UCSD-AML1 (cell line): Measurements from ENCODE around the gene GRK2.
"Not testable (repeated sequence)": the region's sequence is repeated elsewhere in the genome, so short reads cannot be mapped to it uniquely, and the experiment has no call there.

Experiments
- DNase-seq: peaks from one replicate; lab custom pipeline; 2025; ENCODE audit not compliant: unreplicated experiment; lab: John Stamatoyannopoulos, UW

Gene GRK2

GRCh38 chr11:67311051-67311555 is 44.8 kb downstream of the GRK2 start:
- DNase-seq: no peak

- no peak for DNase-seq
Observed at GRCh38 chr11:67311556-67312082, 45.3 kb downstream of the GRK2 start.

GRCh38 chr11:67312187-67313021 is 46.1 kb downstream of the GRK2 start:
- DNase-seq: peak; percentile 36

GRCh38 chr11:67313125-67313890 is 47.0 kb downstream of the GRK2 start:
- DNase-seq: no peak

- no peak for DNase-seq
Observed at GRCh38 chr11:67314218-67314617, 47.9 kb downstream of the GRK2 start.

- DNase-seq: no peak
Observed at GRCh38 chr11:67315325-67315909, 49.1 kb downstream of the GRK2 start.

GRCh38 chr11:67316882-67317204 is 50.6 kb downstream of the GRK2 start:
- no peak for DNase-seq

- peak; percentile 97 for DNase-seq
Observed at GRCh38 chr11:67317205-67317887, 51.1 kb downstream of the GRK2 start.

GRCh38 chr11:67317888-67318555 is 51.7 kb downstream of the GRK2 start:
- DNase-seq: no peak

- not testable (repeated sequence) for DNase-seq
Observed at GRCh38 chr11:67318876-67319275, 52.6 kb downstream of the GRK2 start.

- DNase-seq: no peak
Observed at GRCh38 chr11:67320011-67320410, 53.7 kb downstream of the GRK2 start.

- no peak for DNase-seq
Observed at GRCh38 chr11:67320691-67321090, 54.4 kb downstream of the GRK2 start.

- no peak for DNase-seq
Observed at GRCh38 chr11:67321313-67321871, 55.1 kb downstream of the GRK2 start.

GRCh38 chr11:67322049-67322448 is 55.8 kb downstream of the GRK2 start:
- no peak for DNase-seq

GRCh38 chr11:67323526-67323925 is 57.3 kb downstream of the GRK2 start:
- DNase-seq: no peak

GRCh38 chr11:67332081-67332691 is 65.9 kb downstream of the GRK2 start:
- no peak for DNase-seq
